Fibroblast of mammary gland (primary cell): ENCODE results near the gene PIK3CB.

ENCODE experiments used
- DNase-seq: peaks from one replicate; pipeline ENCODE4 v3.0.0-alpha.2; 2010; ENCODE audit warnings: low read depth
- H3K4me3 ChIP-seq: 2 replicates; pipeline ENCODE4 v1.5.1; 2011; ENCODE audit warnings: low read depth, mild to moderate bottlenecking, low read length, moderate library complexity; ENCODE audit not compliant: control insufficient read depth
- TF ChIP-seq, protein P1 (sequence below): conservative IDR thresholded peaks from 2 replicates; pipeline ENCODE4 v1.5.1; 2011; ENCODE audit warnings: low read depth, low read length, inconsistent platforms; ENCODE audit not compliant: control insufficient read depth, insufficient read depth

Gene PIK3CB

GRCh38 chr3:138862531-138862923, 27.8 kb upstream of the PIK3CB start:
- DNase-seq = peak; percentile 13
- H3K4me3 ChIP-seq = no peak overlapping the region
- TF ChIP-seq, protein P1, sequence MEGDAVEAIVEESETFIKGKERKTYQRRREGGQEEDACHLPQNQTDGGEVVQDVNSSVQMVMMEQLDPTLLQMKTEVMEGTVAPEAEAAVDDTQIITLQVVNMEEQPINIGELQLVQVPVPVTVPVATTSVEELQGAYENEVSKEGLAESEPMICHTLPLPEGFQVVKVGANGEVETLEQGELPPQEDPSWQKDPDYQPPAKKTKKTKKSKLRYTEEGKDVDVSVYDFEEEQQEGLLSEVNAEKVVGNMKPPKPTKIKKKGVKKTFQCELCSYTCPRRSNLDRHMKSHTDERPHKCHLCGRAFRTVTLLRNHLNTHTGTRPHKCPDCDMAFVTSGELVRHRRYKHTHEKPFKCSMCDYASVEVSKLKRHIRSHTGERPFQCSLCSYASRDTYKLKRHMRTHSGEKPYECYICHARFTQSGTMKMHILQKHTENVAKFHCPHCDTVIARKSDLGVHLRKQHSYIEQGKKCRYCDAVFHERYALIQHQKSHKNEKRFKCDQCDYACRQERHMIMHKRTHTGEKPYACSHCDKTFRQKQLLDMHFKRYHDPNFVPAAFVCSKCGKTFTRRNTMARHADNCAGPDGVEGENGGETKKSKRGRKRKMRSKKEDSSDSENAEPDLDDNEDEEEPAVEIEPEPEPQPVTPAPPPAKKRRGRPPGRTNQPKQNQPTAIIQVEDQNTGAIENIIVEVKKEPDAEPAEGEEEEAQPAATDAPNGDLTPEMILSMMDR = no peak

DNA sequence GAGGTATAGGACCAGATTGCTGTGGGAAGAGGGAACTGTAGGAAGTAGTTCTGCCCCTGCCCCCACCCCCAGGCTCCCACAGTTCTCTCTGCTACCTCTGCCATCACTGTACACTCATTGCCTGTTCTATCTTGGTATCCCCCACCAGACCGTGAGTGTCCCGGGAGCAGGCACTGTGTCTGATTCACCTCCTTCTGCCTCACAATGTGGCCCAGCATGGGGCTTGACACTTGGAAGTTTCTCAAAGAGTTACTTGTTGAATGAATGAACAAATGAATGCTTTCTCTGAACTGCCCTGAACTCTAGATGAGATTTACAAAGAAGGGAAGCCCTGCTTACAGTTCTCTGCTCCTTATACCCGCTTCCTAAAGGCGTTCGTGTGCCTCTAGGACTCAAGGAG, 27.1 kb upstream of the PIK3CB start:
- TF ChIP-seq, protein P1 = no peak
- no peak overlapping the region for H3K4me3 ChIP-seq
- DNase-seq = peak; percentile 82

GRCh38 chr3:138856799-138857198, 22.1 kb upstream of the PIK3CB start:
- TF ChIP-seq, protein P1 = no peak

DNA sequence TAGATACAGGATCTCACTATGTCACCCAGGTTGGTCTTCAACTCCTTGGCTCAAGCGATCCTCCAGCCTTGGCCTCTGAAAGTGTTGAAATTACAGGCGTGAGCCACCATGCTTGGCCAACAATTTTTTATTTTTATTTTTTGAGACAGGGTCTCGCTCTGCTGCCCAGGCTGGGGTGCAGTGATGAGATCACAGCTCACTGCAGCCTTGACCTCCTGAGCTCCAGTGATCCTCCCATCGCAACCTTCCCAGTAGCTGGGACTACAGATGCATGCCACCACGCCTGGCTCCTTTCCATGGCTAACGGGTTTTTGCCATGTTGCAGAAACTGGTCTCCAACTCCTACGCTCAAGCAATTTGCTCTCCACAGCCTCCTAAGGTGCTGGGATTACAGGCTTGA, 20.2 kb upstream of the PIK3CB start:
- no peak for DNase-seq
- TF ChIP-seq, protein P1 = no peak

More at GRCh38 chr3:138856799-138857198, 22.1 kb upstream of the PIK3CB start:
- no peak overlapping the region for H3K4me3 ChIP-seq
- no peak for DNase-seq

GRCh38 chr3:138854204-138854603, 19.5 kb upstream of the PIK3CB start:
- no peak overlapping the region for H3K4me3 ChIP-seq
- no peak for DNase-seq
- TF ChIP-seq, protein P1 = no peak

More for the DNA sequence above, 20.2 kb upstream of the PIK3CB start:
- no peak overlapping the region for H3K4me3 ChIP-seq

DNA sequence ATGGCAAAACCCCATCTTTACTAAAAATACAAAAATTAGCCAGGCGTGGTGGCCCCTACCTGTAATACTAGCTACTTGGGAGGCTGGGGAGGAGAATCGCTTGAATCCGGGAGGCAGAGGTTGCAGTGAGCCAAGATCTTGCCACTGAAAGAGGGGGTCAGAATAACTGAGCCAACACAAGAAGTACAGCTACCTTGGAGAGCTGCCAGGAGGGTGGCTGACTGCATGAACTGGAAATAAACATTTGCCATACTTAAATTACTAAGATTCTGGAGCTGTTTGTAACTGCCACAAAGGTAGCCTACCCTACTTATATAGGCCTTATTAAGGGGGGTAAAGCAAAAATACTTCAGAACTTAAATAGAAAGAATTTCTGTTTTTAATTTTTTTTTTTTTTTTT, 15.4 kb upstream of the PIK3CB start:
- TF ChIP-seq, protein P1 = no peak
- H3K4me3 ChIP-seq = no peak overlapping the region
- peak; percentile 16 for DNase-seq
